HFFc6 (cell line): Measurements from ENCODE around the gene SUV39H2. TPM values are rescaled to one million over a fixed set of nuclear protein-coding genes. Genes with fewer than 3 reads are reported as not detected.

Experiments used
- DNase-seq: peaks from one replicate; pipeline ENCODE4 v3.0.0-alpha.2; 2018
- H3K27ac Mint-ChIP-seq: 2 replicates; pipeline ENCODE4 v1.8.0; 2020; ENCODE audit warnings: mild to moderate bottlenecking, mixed read lengths
- H3K27me3 Mint-ChIP-seq: 2 replicates; pipeline ENCODE4 v1.8.0; 2021; ENCODE audit warnings: mild to moderate bottlenecking, moderate library complexity, mixed read lengths; ENCODE audit not compliant: insufficient read depth
- H3K36me3 Mint-ChIP-seq: 2 replicates; pipeline ENCODE4 v1.8.0; 2021; ENCODE audit warnings: low read depth, mixed read lengths
- H3K4me1 Mint-ChIP-seq: 2 replicates; pipeline ENCODE4 v1.8.0; 2020; ENCODE audit warnings: low read depth, mixed read lengths
- H3K4me3 Mint-ChIP-seq: 2 replicates; pipeline ENCODE4 v1.8.0; 2020; ENCODE audit warnings: mild to moderate bottlenecking, moderate library complexity, mixed read lengths
- H3K9me3 Mint-ChIP-seq: 2 replicates; pipeline ENCODE4 v1.8.0; 2020; ENCODE audit warnings: mild to moderate bottlenecking, mixed read lengths
- total RNA-seq, 6 experiments: library from RNA; stranded (reverse); fragmentation: NEBNext Ultra II Directional; extraction: Animal tissue kit (Norgen Biotek cat#: 25700); gene quantifications; 2 replicates in 1 of 6; 3 replicates in 5 of 6; pipeline ENCODE4 v1.2.3, GENCODE V29; 2021
- TF ChIP-seq, protein P1 (sequence below): fragments of 200-600 bp; sonication (generic); IDR thresholded peaks from 2 replicates; pipeline ENCODE4 v1.5.0; 2021; ENCODE audit warnings: antibody characterized with exemption, mild to moderate bottlenecking

SUV39H2 gene
- total RNA-seq, 6 experiments from 2014 or later, result 8.6 to 18.1 (median 13.9) TPM

DNA sequence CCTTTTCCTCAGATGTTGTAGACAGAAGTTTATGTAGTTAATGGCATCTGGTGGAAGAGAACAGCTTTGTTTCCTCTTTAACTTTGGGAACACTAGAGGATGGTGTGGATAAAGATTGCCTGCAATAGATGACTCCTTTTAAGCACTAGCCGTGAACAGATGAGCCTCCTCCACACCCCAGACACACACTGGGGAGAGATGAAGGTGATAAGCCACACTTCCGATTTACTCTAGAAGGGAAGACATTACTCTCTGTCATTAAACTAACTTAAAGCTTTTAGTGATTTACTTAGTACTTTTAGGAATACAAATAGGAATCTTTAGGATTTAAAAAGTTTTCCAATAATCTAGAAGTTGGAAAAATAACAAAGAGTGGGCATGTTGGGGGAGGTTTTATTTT lies 33.7 kb upstream of the SUV39H2 start:
- H3K9me3 Mint-ChIP-seq, result no peaks in the 10 kb centered on the region
- TF ChIP-seq, protein P1, sequence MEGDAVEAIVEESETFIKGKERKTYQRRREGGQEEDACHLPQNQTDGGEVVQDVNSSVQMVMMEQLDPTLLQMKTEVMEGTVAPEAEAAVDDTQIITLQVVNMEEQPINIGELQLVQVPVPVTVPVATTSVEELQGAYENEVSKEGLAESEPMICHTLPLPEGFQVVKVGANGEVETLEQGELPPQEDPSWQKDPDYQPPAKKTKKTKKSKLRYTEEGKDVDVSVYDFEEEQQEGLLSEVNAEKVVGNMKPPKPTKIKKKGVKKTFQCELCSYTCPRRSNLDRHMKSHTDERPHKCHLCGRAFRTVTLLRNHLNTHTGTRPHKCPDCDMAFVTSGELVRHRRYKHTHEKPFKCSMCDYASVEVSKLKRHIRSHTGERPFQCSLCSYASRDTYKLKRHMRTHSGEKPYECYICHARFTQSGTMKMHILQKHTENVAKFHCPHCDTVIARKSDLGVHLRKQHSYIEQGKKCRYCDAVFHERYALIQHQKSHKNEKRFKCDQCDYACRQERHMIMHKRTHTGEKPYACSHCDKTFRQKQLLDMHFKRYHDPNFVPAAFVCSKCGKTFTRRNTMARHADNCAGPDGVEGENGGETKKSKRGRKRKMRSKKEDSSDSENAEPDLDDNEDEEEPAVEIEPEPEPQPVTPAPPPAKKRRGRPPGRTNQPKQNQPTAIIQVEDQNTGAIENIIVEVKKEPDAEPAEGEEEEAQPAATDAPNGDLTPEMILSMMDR, result no peak
- H3K27ac Mint-ChIP-seq, result no peak overlapping the region
- DNase-seq, result no peak
- no peaks in the 10 kb centered on the region for H3K27me3 Mint-ChIP-seq
- peaks cover 28% of the 10 kb centered on the region for H3K36me3 Mint-ChIP-seq
- H3K4me1 Mint-ChIP-seq, result peaks cover 4% of the 10 kb centered on the region
- no peak overlapping the region for H3K4me3 Mint-ChIP-seq

- no peaks in the 10 kb centered on the region for H3K9me3 Mint-ChIP-seq
- no peak overlapping the region for H3K27ac Mint-ChIP-seq
- DNase-seq, result no peak
- peaks cover 5% of the 10 kb centered on the region for H3K36me3 Mint-ChIP-seq
- H3K4me1 Mint-ChIP-seq, result no peaks in the 10 kb centered on the region
- TF ChIP-seq, protein P1, result no peak
- no peak overlapping the region for H3K4me3 Mint-ChIP-seq
- no peaks in the 10 kb centered on the region for H3K27me3 Mint-ChIP-seq
These were observed 26.4 kb upstream of the SUV39H2 start for GRCh38 chr10:14852236-14852635.

- Mint-ChIP-seq H3K27me3 (no peaks in the 10 kb centered on the region), H3K4me3 (no peak overlapping the region), H3K36me3 (peaks cover 6% of the 10 kb centered on the region; the same call in 1 of the 2 replicates), H3K27ac (no peak overlapping the region), H3K4me1 (no peaks in the 10 kb centered on the region), H3K9me3 (no peaks in the 10 kb centered on the region)
- DNase-seq, result no peak
- TF ChIP-seq, protein P1, result no peak
These were observed 23.2 kb upstream of the SUV39H2 start for GRCh38 chr10:14855453-14855852.

- H3K4me3 Mint-ChIP-seq, result no peak overlapping the region
- H3K27me3 Mint-ChIP-seq, result no peaks in the 10 kb centered on the region
- TF ChIP-seq, protein P1, result no peak
- H3K36me3 Mint-ChIP-seq, result peaks cover 6% of the 10 kb centered on the region; the same call in 1 of the 2 replicates
- H3K4me1 Mint-ChIP-seq, result no peaks in the 10 kb centered on the region
- no peak for DNase-seq
- H3K9me3 Mint-ChIP-seq, result no peaks in the 10 kb centered on the region
- H3K27ac Mint-ChIP-seq, result no peak overlapping the region
These were observed 20.2 kb upstream of the SUV39H2 start for GRCh38 chr10:14858338-14858960.

GRCh38 chr10:14859043-14859442 lies 19.6 kb upstream of the SUV39H2 start:
- H3K9me3 Mint-ChIP-seq, result no peaks in the 10 kb centered on the region
- TF ChIP-seq, protein P1, result no peak
- no peaks in the 10 kb centered on the region for H3K4me1 Mint-ChIP-seq
- no peak overlapping the region for H3K4me3 Mint-ChIP-seq
- H3K36me3 Mint-ChIP-seq, result peaks cover 6% of the 10 kb centered on the region; the same call in 1 of the 2 replicates
- no peaks in the 10 kb centered on the region for H3K27me3 Mint-ChIP-seq
- no peak for DNase-seq
- no peak overlapping the region for H3K27ac Mint-ChIP-seq
